Testis (tissue), 2 donors: ENCODE data around the gene ZHX3.

Experiments used
- POLR2A ChIP-seq: fragments of 450-650 bp; IDR thresholded peaks from one replicate; pipeline ENCODE4 v1.6.1; 2017; ENCODE audit warnings: antibody characterized with exemption, mild to moderate bottlenecking, moderate library complexity
- TF ChIP-seq, protein P1 (sequence below), 3 experiments: fragments of 450-650 bp in 2 of 3; fragments of 200-600 bp in 1 of 3; sonication (generic) in 1 of 3; IDR thresholded peaks; one replicate each; pipeline ENCODE4 v1.5.1; 2016 to 2019; ENCODE audit warnings: antibody characterized with exemption in 3 of 3, mild to moderate bottlenecking in 2 of 3, moderate library complexity in 1 of 3

- TF ChIP-seq, protein P1, sequence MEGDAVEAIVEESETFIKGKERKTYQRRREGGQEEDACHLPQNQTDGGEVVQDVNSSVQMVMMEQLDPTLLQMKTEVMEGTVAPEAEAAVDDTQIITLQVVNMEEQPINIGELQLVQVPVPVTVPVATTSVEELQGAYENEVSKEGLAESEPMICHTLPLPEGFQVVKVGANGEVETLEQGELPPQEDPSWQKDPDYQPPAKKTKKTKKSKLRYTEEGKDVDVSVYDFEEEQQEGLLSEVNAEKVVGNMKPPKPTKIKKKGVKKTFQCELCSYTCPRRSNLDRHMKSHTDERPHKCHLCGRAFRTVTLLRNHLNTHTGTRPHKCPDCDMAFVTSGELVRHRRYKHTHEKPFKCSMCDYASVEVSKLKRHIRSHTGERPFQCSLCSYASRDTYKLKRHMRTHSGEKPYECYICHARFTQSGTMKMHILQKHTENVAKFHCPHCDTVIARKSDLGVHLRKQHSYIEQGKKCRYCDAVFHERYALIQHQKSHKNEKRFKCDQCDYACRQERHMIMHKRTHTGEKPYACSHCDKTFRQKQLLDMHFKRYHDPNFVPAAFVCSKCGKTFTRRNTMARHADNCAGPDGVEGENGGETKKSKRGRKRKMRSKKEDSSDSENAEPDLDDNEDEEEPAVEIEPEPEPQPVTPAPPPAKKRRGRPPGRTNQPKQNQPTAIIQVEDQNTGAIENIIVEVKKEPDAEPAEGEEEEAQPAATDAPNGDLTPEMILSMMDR (IDR thresholded peaks at IDR 0.05) = no peak
- TF ChIP-seq POLR2A = no peak
Measured at GRCh38 chr20:41142919-41143318, 174.6 kb downstream of the ZHX3 start.
